ENCODE measurements around the gene NXPE1. TPM values are rescaled to one million over a fixed set of nuclear protein-coding genes. Genes with fewer than 3 reads are reported as not detected.

Gene NXPE1
- total RNA-seq, 1 experiment from 2014 or later: not detected

DNA sequence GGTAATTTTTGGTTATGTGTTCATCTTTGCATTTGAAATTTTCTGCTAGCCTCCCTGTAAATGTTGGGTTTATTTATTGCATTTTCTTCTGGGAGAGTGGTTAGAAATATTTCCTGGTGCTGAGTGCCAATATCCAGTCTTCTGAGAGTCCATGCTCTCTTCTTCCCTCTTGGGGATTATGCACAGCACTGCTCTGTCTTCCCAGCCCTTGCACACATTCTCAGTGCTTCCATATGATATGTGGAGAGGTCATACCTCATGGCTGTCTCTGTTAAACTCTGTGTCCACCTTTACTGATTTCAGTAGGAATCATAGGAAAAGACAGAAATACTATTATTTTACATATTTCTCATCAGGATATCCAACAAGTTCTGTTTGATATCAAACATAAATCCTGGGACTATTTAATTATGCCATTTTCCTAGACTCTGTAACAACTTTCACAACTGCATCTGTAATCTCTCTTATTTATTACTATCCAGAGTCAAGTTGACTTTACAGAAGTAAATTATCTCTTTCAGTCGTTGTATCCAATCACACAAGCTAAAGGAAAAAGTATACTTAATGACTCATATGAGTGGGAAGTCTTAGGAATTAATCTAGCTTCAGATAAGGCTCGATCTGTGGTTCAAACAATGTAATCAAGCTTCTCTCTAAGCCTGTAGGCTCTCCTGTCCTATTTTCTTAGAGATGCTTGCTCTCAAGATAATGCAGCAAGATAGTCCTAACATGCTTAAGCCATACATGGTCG, 2.7 kb upstream of the NXPE1 start:
- peak; percentile 24 for DNase-seq (ENCODE audit: low read depth)

DNA sequence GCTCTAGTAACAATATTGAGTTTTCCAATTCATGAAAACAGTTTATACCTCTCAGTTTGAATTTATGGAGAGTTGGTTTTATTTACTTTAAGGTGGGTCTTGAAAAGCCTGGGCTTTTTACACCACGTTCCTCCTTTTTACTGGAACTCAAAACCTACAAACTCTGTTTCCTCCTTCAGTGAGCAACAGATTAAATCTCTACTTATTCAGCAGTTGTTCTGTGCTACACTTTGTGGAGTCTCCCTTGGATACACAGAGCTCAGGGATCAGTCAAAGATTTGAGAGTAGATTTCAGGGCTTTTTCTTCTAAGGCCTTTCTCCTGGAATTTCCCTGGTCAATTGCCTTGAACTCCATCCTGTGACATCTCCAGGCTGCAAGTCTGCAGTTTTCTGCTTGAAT, 3.5 kb downstream of the NXPE1 start:
- DNase-seq (ENCODE audit: low read depth): no peak

- DNase-seq (ENCODE audit: low read depth): no peak
Observed at GRCh38 chr11:114553642-114554041, 6.0 kb downstream of the NXPE1 start.

- no peak for DNase-seq (ENCODE audit: low read depth)
Observed at GRCh38 chr11:114551060-114551459, 8.6 kb downstream of the NXPE1 start.

DNA sequence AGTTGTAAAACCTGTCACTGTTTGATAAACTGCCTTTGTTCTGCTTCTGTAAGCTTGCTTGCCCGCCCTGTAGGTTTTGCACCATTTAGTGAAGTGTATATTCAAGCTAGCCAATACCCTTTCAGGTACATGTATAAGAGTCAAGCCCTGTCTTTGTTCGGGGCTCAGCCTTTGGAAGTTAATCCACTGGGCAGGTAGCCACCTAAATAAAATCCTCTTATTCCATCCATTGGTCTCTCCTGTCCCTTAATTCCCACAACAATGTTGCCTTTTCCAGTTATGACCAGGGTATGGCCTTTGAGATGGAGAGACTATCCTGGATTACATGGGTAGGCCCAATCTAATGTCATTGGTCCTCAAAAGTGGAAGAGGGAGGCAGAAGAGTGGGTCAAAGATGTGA, 34.0 kb downstream of the NXPE1 start:
- no peak for DNase-seq (ENCODE audit: low read depth)

DNA sequence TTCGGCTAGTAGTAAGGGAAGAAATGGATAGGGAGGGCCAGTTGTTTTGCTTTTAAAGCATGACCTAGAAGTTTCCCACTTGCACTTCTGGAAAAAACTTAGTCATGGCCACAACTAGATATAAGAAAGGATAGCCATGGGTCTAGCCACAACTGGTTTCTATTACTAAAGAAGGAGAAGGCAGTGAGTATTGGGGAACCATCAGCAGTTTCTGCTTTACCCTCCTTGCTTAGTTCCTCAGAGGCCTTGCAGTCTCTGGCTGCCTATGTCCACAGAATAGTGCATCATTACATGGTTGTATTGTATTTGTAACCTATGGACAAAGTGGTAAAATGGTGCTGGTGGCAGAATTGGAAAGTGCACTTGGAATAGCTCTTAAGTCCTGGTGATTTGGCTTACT, 35.6 kb downstream of the NXPE1 start:
- no peak for DNase-seq (ENCODE audit: low read depth)

- no peak for DNase-seq (ENCODE audit: low read depth)
Observed at GRCh38 chr11:114522818-114523217, 36.9 kb downstream of the NXPE1 start.

- no peak for DNase-seq (ENCODE audit: low read depth)
Observed at GRCh38 chr11:114511538-114511937, 48.1 kb downstream of the NXPE1 start.

DNA sequence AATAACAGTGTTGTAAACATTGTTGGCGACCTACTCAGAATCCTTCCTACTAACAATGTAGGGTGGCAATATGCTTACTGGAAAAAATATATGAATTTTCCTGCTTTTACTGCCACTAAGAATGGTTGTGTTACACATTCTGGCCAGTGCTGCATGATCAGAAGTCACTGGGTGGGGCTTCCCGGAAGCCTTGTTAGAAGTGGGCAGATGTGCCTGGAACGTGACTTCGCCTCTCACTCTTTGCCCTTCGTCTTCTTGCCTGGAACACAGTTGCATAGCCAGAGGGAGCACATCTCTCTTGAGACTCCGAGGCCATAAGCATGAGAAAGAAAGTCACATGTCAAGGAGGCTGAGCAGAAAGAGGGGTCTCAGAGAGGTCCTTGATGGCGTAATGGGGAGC, 48.6 kb downstream of the NXPE1 start:
- no peak for DNase-seq (ENCODE audit: low read depth)

DNA sequence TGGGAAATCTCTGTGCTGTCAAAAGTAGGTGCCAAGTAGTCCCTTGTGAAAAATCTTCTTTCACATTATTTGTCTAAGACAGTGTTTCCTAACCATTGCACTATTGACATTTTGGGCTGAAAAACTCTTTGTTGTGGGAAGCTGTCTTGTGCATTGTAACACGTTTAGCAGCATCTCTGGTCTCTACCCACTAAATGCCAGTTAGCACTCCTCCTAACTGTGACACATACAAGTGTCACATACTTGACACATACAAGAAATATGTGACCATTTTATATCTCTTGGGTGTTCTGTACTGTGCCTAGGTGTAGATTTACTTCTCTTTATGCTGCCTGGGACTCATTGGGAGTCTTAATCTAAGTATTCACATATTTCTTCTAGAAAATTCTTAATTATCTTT, 57.8 kb downstream of the NXPE1 start:
- DNase-seq (ENCODE audit: low read depth): peak; percentile 6

DNA sequence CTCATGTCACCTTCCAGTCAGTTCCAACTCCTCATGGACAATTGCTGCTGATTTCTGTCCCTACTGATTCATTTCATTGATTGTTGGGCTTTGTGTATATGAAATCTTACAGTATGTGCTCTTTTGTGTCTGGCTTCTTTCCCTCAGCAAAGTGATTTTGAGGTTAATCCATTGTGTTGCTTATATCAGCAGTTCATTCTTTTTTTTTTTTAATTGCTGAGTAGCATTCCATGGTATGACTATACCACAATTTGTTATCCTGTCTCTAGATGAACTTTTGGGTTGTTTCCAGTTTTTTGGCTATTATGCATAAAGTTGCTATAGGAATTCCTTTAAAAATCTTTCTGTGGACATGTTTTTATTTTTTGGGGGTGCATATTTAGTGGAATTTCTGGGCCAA, 59.9 kb downstream of the NXPE1 start:
- no peak for DNase-seq (ENCODE audit: low read depth)

DNA sequence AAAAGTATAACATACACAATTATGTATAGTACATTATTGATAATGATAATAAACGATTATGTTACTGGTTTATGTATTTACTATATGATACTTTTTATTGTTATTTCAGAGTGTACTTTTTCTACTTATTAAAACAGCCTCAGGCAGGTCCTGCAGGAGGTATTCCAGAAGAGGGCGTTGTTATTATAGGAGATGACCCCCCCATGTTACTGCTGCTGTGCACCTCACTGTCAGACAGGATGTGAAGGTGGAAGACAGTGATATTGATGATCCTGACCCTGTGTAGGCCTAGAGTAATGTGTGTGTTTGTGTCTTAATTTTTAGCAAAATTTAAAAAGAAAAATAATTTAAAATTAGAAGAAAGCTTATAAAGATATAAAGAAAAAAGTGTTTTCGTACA, 62.8 kb downstream of the NXPE1 start:
- DNase-seq (ENCODE audit: low read depth): no peak

GRCh38 chr11:114483929-114484328, 75.8 kb downstream of the NXPE1 start:
- peak; percentile 6 for DNase-seq (ENCODE audit: low read depth)

DNA sequence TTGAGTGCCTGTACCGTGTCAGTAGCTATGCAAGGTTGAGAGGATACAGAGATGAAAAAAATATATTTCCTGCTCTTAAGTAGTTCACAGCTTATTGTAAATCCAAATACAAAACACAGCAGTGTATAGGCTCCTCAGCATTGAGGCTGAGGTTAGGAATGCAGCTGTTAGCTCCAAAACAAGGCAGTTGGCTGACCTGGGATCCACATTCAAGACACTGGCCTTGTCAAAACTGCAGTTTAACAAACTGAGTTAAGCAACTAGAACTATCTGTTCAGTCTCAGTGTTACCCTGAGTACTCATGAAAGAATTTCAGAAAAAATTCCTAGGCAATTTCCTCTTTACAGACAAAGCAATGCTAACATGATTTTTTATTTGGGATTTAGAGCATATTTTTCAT, 77.6 kb downstream of the NXPE1 start:
- DNase-seq (ENCODE audit: low read depth): no peak

GRCh38 chr11:114479331-114479730, 80.3 kb downstream of the NXPE1 start:
- DNase-seq (ENCODE audit: low read depth): peak; percentile 15

GRCh38 chr11:114478768-114479167, 80.9 kb downstream of the NXPE1 start:
- peak; percentile 15 for DNase-seq (ENCODE audit: low read depth)

DNA sequence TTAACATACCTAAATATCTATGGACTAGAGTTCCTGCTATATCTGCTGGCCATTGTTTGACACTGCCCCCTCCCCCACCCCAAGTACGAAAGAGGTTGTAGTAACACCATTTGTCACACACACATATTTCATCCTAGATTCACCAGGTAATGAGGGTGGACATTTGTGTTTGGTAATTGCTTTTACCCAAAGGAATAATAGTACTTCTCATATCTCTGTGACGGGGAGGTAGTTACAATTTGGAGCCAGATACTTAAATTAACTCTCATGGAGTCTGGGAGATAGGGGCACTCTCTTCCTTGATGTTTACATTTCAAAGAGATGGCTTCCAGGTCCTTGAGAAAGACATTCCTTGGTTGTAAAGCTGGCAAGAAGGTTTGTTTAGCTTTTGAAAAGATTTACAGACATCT, 81.7 kb downstream of the NXPE1 start:
- no peak for DNase-seq (ENCODE audit: low read depth)

GRCh38 chr11:114472661-114473060, 87.0 kb downstream of the NXPE1 start:
- DNase-seq (ENCODE audit: low read depth): no peak

Other genes with a start within 250 kb of the NXPE1 start
- gene C11orf71, start 159.4 kb downstream of the NXPE1 start, total RNA-seq (2014; rRNA removed; shearing (Covaris generic)): 6.9 TPM in 2 replicates
- gene RBM7, start 159.2 kb downstream of the NXPE1 start, total RNA-seq (2014; rRNA removed; shearing (Covaris generic)): 39.1 and 39.7 TPM in 2 replicates
- 159 and 340 TPM in 2 replicates for gene REXO2, start 120.4 kb downstream of the NXPE1 start, total RNA-seq (2014; rRNA removed; shearing (Covaris generic))
- gene NXPE4, start 35.9 kb upstream of the NXPE1 start, total RNA-seq (2014; rRNA removed; shearing (Covaris generic)): not detected in 2 replicates
- not detected in 2 replicates for gene NXPE2, start 118.6 kb upstream of the NXPE1 start, total RNA-seq (2014; rRNA removed; shearing (Covaris generic))